GM12878 (cell line): ENCODE data around the gene CLCN2. TPM values are rescaled to one million over a fixed set of nuclear protein-coding genes. Genes with fewer than 3 reads are reported as not detected.

Experiments
- BCLAF1 ChIP-seq: fragments of 450-650 bp; IDR thresholded peaks from 2 replicates; pipeline ENCODE4 v1.6.1; 2017; ENCODE audit warnings: antibody characterized with exemption, mild to moderate bottlenecking, moderate library complexity
- DPF2 ChIP-seq: fragments of 450-650 bp; IDR thresholded peaks from 2 replicates; pipeline ENCODE4 v1.6.1; 2017; ENCODE audit warnings: mild to moderate bottlenecking
- E2F4 ChIP-seq: IDR thresholded peaks from 2 replicates; pipeline ENCODE4 v1.6.1; 2012; ENCODE audit warnings: low read depth, low read length, improper control_type of control experiment
- EED ChIP-seq: sonication (generic); IDR thresholded peaks from 2 replicates; pipeline ENCODE4 v1.6.1; 2016; ENCODE audit warnings: antibody characterized with exemption, low read depth
- GABPA ChIP-seq: IDR thresholded peaks from 2 replicates; pipeline ENCODE4 v1.6.1; 2014; ENCODE audit warnings: antibody characterized with exemption, low read depth, mild to moderate bottlenecking, inconsistent platforms
- IRF3 ChIP-seq: fragments of 450-650 bp; IDR thresholded peaks from 2 replicates; pipeline ENCODE4 v1.6.1; 2014; ENCODE audit warnings: mild to moderate bottlenecking
- NR2C1 ChIP-seq: fragments of 450-650 bp; IDR thresholded peaks from 2 replicates; pipeline ENCODE4 v1.6.1; 2017; ENCODE audit warnings: antibody characterized with exemption, mild to moderate bottlenecking, moderate library complexity
- PBX3 ChIP-seq: IDR thresholded peaks from 2 replicates; pipeline ENCODE4 v1.6.1; 2011; ENCODE audit warnings: mild to moderate bottlenecking, low read depth, low read length, moderate library complexity; ENCODE audit not compliant: insufficient replicate concordance
- RFX5 ChIP-seq: IDR thresholded peaks from 2 replicates; pipeline ENCODE4 v1.6.1; 2011; ENCODE audit warnings: low read depth, low read length, improper control_type of control experiment
- SREBF1 ChIP-seq: IDR thresholded peaks from 2 replicates; pipeline ENCODE4 v1.6.1; 2012; ENCODE audit warnings: mild to moderate bottlenecking, low read length
- SRF ChIP-seq, 2 experiments: IDR thresholded peaks; 2 replicates each; pipeline ENCODE4 v1.6.1; 2011; ENCODE audit warnings: low read depth in 2 of 2, low read length in 2 of 2, mild to moderate bottlenecking in 1 of 2, moderate library complexity in 1 of 2
- TARDBP ChIP-seq: IDR thresholded peaks from 2 replicates; pipeline ENCODE4 v1.6.1; 2016; ENCODE audit warnings: borderline replicate concordance
- TCF3 ChIP-seq: IDR thresholded peaks from 2 replicates; pipeline ENCODE4 v1.6.1; 2012; ENCODE audit warnings: low read depth, mild to moderate bottlenecking, low read length, borderline replicate concordance; ENCODE audit not compliant: insufficient read depth
- ZBED1 ChIP-seq: IDR thresholded peaks from 2 replicates; pipeline ENCODE4 v1.6.1; 2016; ENCODE audit warnings: borderline replicate concordance
- ZBTB11 ChIP-seq: fragments of 450-650 bp; formaldehyde crosslinking; IDR thresholded peaks from 2 replicates; pipeline ENCODE4 v1.5.0; 2022; ENCODE audit warnings: mild to moderate bottlenecking, missing genetic modification characterization
- ZBTB33 ChIP-seq: fragments of 450-650 bp; IDR thresholded peaks from 2 replicates; pipeline ENCODE4 v1.6.1; 2017; ENCODE audit warnings: mild to moderate bottlenecking
- polyA plus RNA-seq, 11 experiments: library from polyadenylated mRNA; depleted of rRNA in 4 of 11; unstranded in 6 of 11; stranded (reverse) in 5 of 11; fragments of >200 nt; fragmentation: Nextera tagmentation in 4 of 11; fragmentation: Illumina TruSeq in 1 of 11; extraction: Ambion mirVana in 4 of 11; extraction: Trizol in 1 of 11; gene quantifications; 1 replicate in 1 of 11; 2 replicates in 10 of 11; pipeline versions ENCODE4 v1.2.1 to v1.2.3, GENCODE V29; 2011 to 2016; ENCODE audit warnings: inconsistent platforms in 2 of 11, missing spikeins in 2 of 11, low read depth in 1 of 11
- total RNA-seq, 4 experiments: library from RNA; depleted of rRNA in 3 of 4; stranded (reverse); fragments of >200 nt in 3 of 4; fragmentation: Illumina TruSeq in 1 of 4; extraction: Trizol in 1 of 4; gene quantifications; 2 replicates each; pipeline versions ENCODE4 v1.2.1 to v1.2.3, GENCODE V29; 2013 to 2021

Gene CLCN2
- total and polyA plus RNA-seq, 10 of the 15 experiments (the other 5 are each of a cell fraction or from before 2014, with no cell fraction given), result 0.13 to 2.6 (median 0.85) TPM; not detected in 1

- TF ChIP-seq BCLAF1 (no peak), NR2C1 (peak; percentile 95), GABPA (no peak; the same call in 1 of the 2 replicates), ZBTB11 (CRISPR knock-in tag) (no peak), SRF (IDR thresholded peaks at IDR 0.05; ENCODE audit: low read depth in 2 of 2, low read length in 2 of 2) (no peak), TARDBP (no peak; the same call in 1 of the 2 replicates), IRF3 (no peak), ZBED1 (no peak), DPF2 (0 out of 2 replicates have a peak, but pooled peaks have one; percentile 14), E2F4 (no peak), RFX5 (no peak), SREBF1 (peak; percentile 65; the same call in 1 of the 2 replicates), PBX3 (no peak), TCF3 (no peak), EED (no peak), ZBTB33 (no peak)
Observed at GRCh38 chr3:184298759-184299487, 62.5 kb downstream of the CLCN2 start, which contains the start of gene PSMD2 (continued).
